Fibroblast of mammary gland (primary cell): ENCODE measurements around the gene TJP1.
"Not testable (repeated sequence)": the region's sequence is repeated elsewhere in the genome, so short reads cannot be mapped to it uniquely, and the experiment has no call there.

Experiments used
- DNase-seq: peaks from one replicate; pipeline ENCODE4 v3.0.0-alpha.2; 2010; ENCODE audit warnings: low read depth
- H3K4me3 ChIP-seq: 2 replicates; pipeline ENCODE4 v1.5.1; 2011; ENCODE audit warnings: low read depth, mild to moderate bottlenecking, low read length, moderate library complexity; ENCODE audit not compliant: control insufficient read depth
- TF ChIP-seq, protein P1 (sequence below): conservative IDR thresholded peaks from 2 replicates; pipeline ENCODE4 v1.5.1; 2011; ENCODE audit warnings: low read depth, low read length, inconsistent platforms; ENCODE audit not compliant: control insufficient read depth, insufficient read depth

TJP1 gene

DNA sequence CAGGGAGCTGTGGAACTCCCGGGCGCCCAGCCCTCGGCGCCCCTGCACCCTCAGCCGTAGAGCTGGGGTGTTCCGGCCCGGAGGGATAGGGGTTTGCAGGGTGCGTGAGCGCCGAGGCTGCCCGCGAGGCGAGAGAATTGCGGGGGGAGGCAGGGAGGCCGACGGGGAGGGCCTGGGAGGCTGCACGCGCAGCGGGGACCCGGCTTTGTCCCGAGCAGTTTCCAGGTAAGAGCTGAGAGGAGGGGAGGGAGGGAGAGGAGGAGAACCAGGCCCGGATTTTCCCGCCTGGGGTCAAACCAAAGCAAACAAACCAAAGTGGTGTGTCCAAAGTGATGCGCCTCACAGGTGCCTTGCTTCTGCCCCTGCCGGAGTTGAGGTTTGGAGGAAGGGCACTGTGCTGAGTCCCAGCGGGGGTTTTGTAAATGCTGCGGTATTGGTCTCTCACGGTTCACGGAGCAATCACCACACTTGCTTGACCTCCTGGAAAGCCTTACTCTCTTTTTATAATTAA is 146.4 kb downstream of the TJP1 start:
- TF ChIP-seq, protein P1, sequence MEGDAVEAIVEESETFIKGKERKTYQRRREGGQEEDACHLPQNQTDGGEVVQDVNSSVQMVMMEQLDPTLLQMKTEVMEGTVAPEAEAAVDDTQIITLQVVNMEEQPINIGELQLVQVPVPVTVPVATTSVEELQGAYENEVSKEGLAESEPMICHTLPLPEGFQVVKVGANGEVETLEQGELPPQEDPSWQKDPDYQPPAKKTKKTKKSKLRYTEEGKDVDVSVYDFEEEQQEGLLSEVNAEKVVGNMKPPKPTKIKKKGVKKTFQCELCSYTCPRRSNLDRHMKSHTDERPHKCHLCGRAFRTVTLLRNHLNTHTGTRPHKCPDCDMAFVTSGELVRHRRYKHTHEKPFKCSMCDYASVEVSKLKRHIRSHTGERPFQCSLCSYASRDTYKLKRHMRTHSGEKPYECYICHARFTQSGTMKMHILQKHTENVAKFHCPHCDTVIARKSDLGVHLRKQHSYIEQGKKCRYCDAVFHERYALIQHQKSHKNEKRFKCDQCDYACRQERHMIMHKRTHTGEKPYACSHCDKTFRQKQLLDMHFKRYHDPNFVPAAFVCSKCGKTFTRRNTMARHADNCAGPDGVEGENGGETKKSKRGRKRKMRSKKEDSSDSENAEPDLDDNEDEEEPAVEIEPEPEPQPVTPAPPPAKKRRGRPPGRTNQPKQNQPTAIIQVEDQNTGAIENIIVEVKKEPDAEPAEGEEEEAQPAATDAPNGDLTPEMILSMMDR: no peak
- peak overlapping the region; percentile 44 for H3K4me3 ChIP-seq
- no peak for DNase-seq

DNA sequence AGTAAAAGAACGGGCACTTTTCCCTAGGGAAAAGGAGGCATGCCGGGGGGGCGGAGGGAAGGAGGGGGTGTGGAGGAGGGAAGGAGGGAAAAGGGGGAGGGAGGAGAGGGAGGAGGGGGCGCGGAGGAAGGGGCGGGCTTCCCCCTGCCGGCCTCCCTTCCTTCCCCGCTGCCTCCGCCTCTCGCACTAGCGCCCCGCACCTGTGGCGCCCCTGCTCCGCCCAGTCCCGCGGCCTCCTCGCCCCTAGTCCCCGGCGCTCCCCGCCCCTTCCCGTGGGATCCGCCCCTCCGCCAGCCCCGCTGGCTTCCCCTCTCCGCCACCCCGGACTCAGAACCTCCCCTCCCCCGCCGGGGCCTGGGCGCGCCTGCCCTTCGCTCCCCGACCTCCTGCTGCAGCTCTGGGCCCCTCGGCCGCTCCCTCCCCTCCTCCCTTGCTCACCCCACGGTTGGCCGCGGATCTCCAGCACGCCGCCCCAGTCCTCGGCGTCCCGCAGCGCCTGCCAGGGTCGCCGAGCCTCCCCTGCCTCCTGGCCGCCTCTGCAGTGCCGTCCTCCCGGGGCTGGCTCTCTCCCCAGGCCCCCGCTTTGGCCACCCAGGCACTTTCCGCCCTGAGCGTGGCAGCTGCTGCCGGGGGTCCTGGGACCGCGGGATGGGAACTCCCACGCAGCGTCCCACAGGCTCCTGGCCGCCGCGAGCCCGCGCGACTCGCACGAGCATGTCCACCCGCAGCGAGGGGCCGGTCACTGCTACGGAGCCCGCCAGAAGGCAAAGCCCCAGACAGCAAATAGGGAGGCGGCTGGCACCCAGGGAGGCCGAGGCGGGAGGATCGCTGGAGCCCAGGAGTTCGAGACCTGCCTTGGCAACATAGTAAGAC is 147.4 kb downstream of the TJP1 start:
- TF ChIP-seq, protein P1: no peak
- peak overlapping the region; percentile 44 for H3K4me3 ChIP-seq
- DNase-seq: peak; percentile 40

DNA sequence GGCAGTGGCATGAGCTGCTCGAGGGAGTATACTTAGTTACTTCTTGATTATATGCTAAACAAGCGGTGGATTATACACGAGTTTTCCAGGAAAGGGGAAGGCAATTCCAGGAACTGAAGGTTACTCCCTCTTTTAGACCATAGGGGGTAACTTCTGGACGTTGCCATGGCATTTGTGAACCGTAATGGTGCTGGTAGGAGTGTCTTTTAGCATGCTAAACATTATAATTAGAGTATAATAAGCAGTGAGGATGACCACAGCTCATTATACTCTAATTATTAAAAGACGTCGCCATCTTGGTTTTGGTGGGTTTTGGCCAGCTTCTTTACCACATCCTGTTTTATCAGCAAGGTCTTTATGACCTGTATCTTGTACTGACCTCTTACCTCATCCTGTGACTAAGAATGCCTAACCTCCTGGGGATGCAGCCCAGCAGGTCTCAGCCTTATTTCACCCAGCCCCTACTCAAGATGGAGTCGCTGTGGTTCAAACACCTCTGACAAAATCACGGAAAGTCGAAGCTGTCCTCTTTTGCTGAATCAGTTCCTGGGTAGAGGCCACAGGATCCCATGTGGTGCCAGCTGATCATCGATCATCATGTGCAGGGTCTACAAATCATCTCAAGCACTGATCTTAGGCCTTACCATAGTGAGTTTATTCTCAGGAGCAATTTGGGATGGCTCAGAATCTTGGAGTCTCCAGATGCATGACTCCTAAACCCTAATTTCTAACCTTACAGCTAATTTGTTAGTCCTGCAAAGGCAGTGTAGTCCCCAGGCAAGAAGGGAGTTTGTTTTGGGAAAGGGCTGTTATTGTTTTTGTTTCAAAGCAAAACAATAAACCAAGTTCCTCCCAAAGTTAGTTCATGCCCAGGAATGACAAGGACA is 149.1 kb downstream of the TJP1 start:
- TF ChIP-seq, protein P1: no peak
- no peak overlapping the region for H3K4me3 ChIP-seq

DNA sequence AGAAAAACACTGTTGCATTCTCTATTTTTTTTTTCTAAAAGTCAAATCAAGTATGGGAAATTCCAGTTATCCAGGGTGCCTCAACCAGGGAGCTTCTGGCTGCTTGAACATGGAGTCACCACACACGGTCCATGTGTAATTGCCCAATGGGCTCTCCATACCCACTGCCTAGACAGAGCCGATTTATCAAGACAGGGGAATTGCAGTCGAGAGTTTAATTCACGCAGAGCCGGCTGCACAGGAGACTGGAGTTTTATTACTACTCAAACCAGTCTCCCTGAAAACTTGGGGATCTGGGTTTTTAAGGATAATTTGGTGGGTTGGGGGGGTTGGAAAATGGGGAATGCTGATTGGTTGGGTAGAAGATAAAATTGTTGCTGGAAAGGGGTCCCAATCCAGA is 149.8 kb downstream of the TJP1 start:
- TF ChIP-seq, protein P1: no peak
- no peak for DNase-seq
- H3K4me3 ChIP-seq: no peak overlapping the region

More for the DNA sequence above, 149.1 kb downstream of the TJP1 start:
- DNase-seq: peak; percentile 32

DNA sequence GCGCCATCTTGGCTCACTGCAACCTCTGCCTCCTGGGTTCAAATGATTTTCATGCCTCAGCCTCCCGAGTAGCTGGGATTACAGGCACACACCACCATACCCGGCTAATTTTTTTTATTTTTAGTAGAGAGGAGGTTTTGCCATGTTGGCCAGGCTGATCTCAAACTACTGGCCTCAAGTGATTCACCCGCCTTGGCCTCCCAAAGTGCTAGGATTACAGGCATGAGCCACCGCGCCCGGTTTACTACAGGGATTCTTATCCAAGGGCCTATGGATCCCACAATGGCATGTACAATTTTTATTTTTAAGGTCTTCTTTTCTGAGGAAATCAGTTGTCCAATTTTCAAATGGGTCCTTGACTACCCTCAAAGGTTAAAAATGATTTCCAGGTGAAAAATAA is 150.2 kb downstream of the TJP1 start:
- DNase-seq, H3K4me3 ChIP-seq: not testable (repeated sequence)

DNA sequence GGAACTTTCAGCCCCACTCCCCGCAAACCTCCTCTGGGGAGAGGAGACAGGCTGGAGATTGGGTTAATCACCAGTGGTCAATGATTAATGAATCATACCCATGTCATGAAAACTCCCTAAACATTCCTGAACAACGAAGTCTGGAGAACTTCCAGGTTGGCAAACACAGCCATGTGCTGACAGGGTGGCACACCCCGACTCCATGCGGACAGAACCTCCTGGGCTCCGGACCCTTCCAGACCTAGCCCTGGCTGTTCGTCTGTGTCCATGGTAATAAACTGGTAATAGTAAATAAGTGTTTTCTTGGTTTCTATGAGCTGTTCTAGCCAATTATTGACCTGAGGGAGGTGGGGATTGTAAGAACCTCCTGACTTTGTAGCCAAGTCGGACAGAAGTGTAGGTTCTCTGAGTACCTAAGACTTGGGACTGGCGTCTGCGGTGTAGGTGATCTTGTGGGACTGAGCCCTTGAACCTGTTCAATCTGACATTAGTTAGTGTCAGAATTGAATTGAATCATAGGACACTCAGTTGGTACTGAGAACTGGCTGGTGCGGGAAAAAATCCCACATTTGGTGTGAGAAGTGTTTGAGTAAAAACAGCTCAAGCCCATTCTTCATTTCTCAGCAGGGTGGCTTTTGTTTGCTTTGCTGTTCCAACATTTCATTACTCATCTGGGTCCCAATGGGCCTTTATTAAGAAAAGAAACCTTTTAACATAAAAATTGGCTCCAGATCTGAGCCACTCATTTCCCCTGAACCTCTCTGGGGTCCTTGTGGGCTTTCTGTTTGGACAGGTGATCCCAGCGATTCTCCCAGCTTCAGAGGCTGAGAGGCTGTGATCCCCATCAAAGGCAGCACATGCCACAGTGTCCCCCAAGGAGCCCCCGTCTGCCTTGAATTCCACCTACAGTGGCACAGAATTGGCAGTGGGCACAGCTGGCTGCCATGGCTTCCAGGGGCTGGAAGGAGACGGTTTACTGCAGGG is 151.0 kb downstream of the TJP1 start:
- H3K4me3 ChIP-seq: no peak overlapping the region
- peak; percentile 89 for DNase-seq
- TF ChIP-seq, protein P1: no peak
